ENCODE results near the gene PTCHD1. TPM values are rescaled to one million over a fixed set of nuclear protein-coding genes. Genes with fewer than 3 reads are reported as not detected.

The PTCHD1 gene
- polyA plus RNA-seq, 1 donor from 2014 or later = 10.0 TPM

- Histone ChIP-seq H3K4me3 (ENCODE audit: low read length) (no peak overlapping the region), H4K20me1 (ENCODE audit: insufficient read depth) (no peaks in the 10 kb centered on the region), H3K9ac (ENCODE audit: low read length) (no peak overlapping the region), H3K79me2 (replicated peaks; ENCODE audit: insufficient read depth, low read length) (no peaks in the 10 kb centered on the region), H3K4me2 (ENCODE audit: low read length) (no peak overlapping the region), H3K27ac (ENCODE audit: low read length) (no peak overlapping the region), H3K27me3 (ENCODE audit: insufficient read depth, low read depth, low read length) (no peaks in the 10 kb centered on the region), H3K9me2 (ENCODE audit: insufficient read depth, low read length) (no peaks in the 10 kb centered on the region), H3K36me3 (ENCODE audit: insufficient read depth, low read length) (no peaks in the 10 kb centered on the region), H3K9me3 (ENCODE audit: low read length) (no peaks in the 10 kb centered on the region), H3F3A (ENCODE audit: insufficient read depth, low read length, poor library complexity, severe bottlenecking) (no peaks in the 10 kb centered on the region), H2AFZ (ENCODE audit: low read depth, low read length) (no peak overlapping the region)
- TF ChIP-seq SMC3 (conservative IDR thresholded peaks at IDR 0.05; ENCODE audit: poor library complexity) (no peak), MXI1 (conservative IDR thresholded peaks at IDR 0.05; ENCODE audit: poor library complexity, severe bottlenecking) (no peak), CTCF (IDR thresholded peaks at IDR 0.05; ENCODE audit: poor library complexity, severe bottlenecking) (no peak), EZH2 (IDR thresholded peaks at IDR 0.05; ENCODE audit: borderline replicate concordance, insufficient read depth, low read length, poor library complexity, severe bottlenecking) (no peak), RAD21 (conservative IDR thresholded peaks at IDR 0.05) (no peak), POLR2AphosphoS5 (IDR thresholded peaks at IDR 0.05) (no peak), REST (IDR thresholded peaks at IDR 0.05; ENCODE audit: borderline replicate concordance) (no peak), TAF1 (IDR thresholded peaks at IDR 0.05; ENCODE audit: low read depth) (no peak), EP300 (conservative IDR thresholded peaks at IDR 0.05; ENCODE audit: poor library complexity, severe bottlenecking) (no peak)
These were observed 16.6 kb upstream of the PTCHD1 start for GRCh38 chrX:23317799-23318724.

GRCh38 chrX:23327104-23327503, 7.5 kb upstream of the PTCHD1 start:
- H3K9me3 ChIP-seq (ENCODE audit: low read length) = no peaks in the 10 kb centered on the region
- H4K20me1 ChIP-seq (ENCODE audit: insufficient read depth) = no peaks in the 10 kb centered on the region

More at GRCh38 chrX:23327104-23327503, 7.5 kb upstream of the PTCHD1 start:
- H3K79me2 ChIP-seq (replicated peaks; ENCODE audit: insufficient read depth, low read length) = no peaks in the 10 kb centered on the region
- no peak overlapping the region for H3K27ac ChIP-seq (ENCODE audit: low read length)
- H3K9ac ChIP-seq (ENCODE audit: low read length) = no peak overlapping the region
- H2AFZ ChIP-seq (ENCODE audit: low read depth, low read length) = no peak overlapping the region
- H3K4me2 ChIP-seq (ENCODE audit: low read length) = no peak overlapping the region
- no peak for TF ChIP-seq EP300 (conservative IDR thresholded peaks at IDR 0.05; ENCODE audit: poor library complexity, severe bottlenecking)
- no peak for TF ChIP-seq POLR2AphosphoS5 (IDR thresholded peaks at IDR 0.05)
- no peak for TF ChIP-seq RAD21 (conservative IDR thresholded peaks at IDR 0.05)
- TF ChIP-seq REST (IDR thresholded peaks at IDR 0.05; ENCODE audit: borderline replicate concordance) = no peak
- TF ChIP-seq MXI1 (conservative IDR thresholded peaks at IDR 0.05; ENCODE audit: poor library complexity, severe bottlenecking) = no peak
- no peak for TF ChIP-seq CTCF (IDR thresholded peaks at IDR 0.05; ENCODE audit: poor library complexity, severe bottlenecking)
- no peak for TF ChIP-seq SMC3 (conservative IDR thresholded peaks at IDR 0.05; ENCODE audit: poor library complexity)
- no peak for TF ChIP-seq TAF1 (IDR thresholded peaks at IDR 0.05; ENCODE audit: low read depth)
- no peak for TF ChIP-seq EZH2 (IDR thresholded peaks at IDR 0.05; ENCODE audit: borderline replicate concordance, insufficient read depth, low read length, poor library complexity, severe bottlenecking)
- H3K36me3 ChIP-seq (ENCODE audit: insufficient read depth, low read length) = no peaks in the 10 kb centered on the region
- no peaks in the 10 kb centered on the region for H3K9me2 ChIP-seq (ENCODE audit: insufficient read depth, low read length)
- no peak overlapping the region for H3K4me3 ChIP-seq (ENCODE audit: low read length)
- peaks cover under 1% of the 10 kb centered on the region for H3K27me3 ChIP-seq (ENCODE audit: insufficient read depth, low read depth, low read length)
- no peaks in the 10 kb centered on the region for H3F3A ChIP-seq (ENCODE audit: insufficient read depth, low read length, poor library complexity, severe bottlenecking)
